Measurements from ENCODE around the gene ZNF562. TPM values are rescaled to one million over a fixed set of nuclear protein-coding genes. Genes with fewer than 3 reads are reported as not detected.
"Not testable (repeated sequence)": the region's sequence is repeated elsewhere in the genome, so short reads cannot be mapped to it uniquely, and the experiment has no call there.

The ZNF562 gene
- total RNA-seq, 1 donor from 2014 or later: 28.4 TPM

GRCh38 chr19:9658769-9659168 lies 16.1 kb downstream of the ZNF562 start:
- DNase-seq (ENCODE audit: low spot score, unreplicated experiment): no peak
- Mint-ChIP-seq H3K27ac (no peak overlapping the region), H3K9me3 (ENCODE audit: low read depth) (peaks cover 8% of the 10 kb centered on the region), H3K4me3 (ENCODE audit: low read depth) (no peak overlapping the region), H3K27me3 (no peaks in the 10 kb centered on the region), H3K4me1 (ENCODE audit: low read depth) (no peaks in the 10 kb centered on the region), H3K36me3 (ENCODE audit: insufficient read depth) (peaks cover 46% of the 10 kb centered on the region)
- no peak for TF ChIP-seq CTCF (IDR thresholded peaks at IDR 0.05; ENCODE audit: unreplicated experiment)

GRCh38 chr19:9653066-9653555 lies 21.8 kb downstream of the ZNF562 start:
- not testable (repeated sequence) for DNase-seq (ENCODE audit: low spot score, unreplicated experiment); H3K4me3 Mint-ChIP-seq (ENCODE audit: low read depth); H3K27ac Mint-ChIP-seq; H3K4me1 Mint-ChIP-seq (ENCODE audit: low read depth); H3K27me3 Mint-ChIP-seq
- peaks cover 36% of the 10 kb centered on the region for H3K9me3 Mint-ChIP-seq (ENCODE audit: low read depth)
- H3K36me3 Mint-ChIP-seq (ENCODE audit: insufficient read depth): peaks cover 84% of the 10 kb centered on the region

GRCh38 chr19:9651464-9651863 lies 23.4 kb downstream of the ZNF562 start:
- peaks cover 32% of the 10 kb centered on the region for H3K9me3 Mint-ChIP-seq (ENCODE audit: low read depth)
- not testable (repeated sequence) for H3K4me3 Mint-ChIP-seq (ENCODE audit: low read depth); DNase-seq (ENCODE audit: low spot score, unreplicated experiment); H3K4me1 Mint-ChIP-seq (ENCODE audit: low read depth); H3K27me3 Mint-ChIP-seq
- H3K36me3 Mint-ChIP-seq (ENCODE audit: insufficient read depth): peaks cover 76% of the 10 kb centered on the region
- H3K27ac Mint-ChIP-seq: peak overlapping the region; percentile 20

GRCh38 chr19:9650345-9650744 lies 24.6 kb downstream of the ZNF562 start:
- Mint-ChIP-seq H3K27ac (no peak overlapping the region), H3K4me3 (ENCODE audit: low read depth) (no peak overlapping the region), H3K9me3 (ENCODE audit: low read depth) (peaks cover 32% of the 10 kb centered on the region)

GRCh38 chr19:9645472-9645871 lies 29.4 kb downstream of the ZNF562 start:
- no peak for TF ChIP-seq CTCF (IDR thresholded peaks at IDR 0.05; ENCODE audit: unreplicated experiment)
- peaks cover 12% of the 10 kb centered on the region for H3K9me3 Mint-ChIP-seq (ENCODE audit: low read depth)
- no peak overlapping the region for H3K27ac Mint-ChIP-seq
- no peaks in the 10 kb centered on the region for H3K4me1 Mint-ChIP-seq (ENCODE audit: low read depth)
- H3K4me3 Mint-ChIP-seq (ENCODE audit: low read depth): no peak overlapping the region
- no peak for DNase-seq (ENCODE audit: low spot score, unreplicated experiment)
- H3K36me3 Mint-ChIP-seq (ENCODE audit: insufficient read depth): peaks cover 53% of the 10 kb centered on the region
- H3K27me3 Mint-ChIP-seq: no peaks in the 10 kb centered on the region

More at GRCh38 chr19:9650345-9650744, 24.6 kb downstream of the ZNF562 start:
- H3K36me3 Mint-ChIP-seq (ENCODE audit: insufficient read depth): peaks cover 75% of the 10 kb centered on the region
- no peaks in the 10 kb centered on the region for H3K27me3 Mint-ChIP-seq
- no peak for TF ChIP-seq CTCF (IDR thresholded peaks at IDR 0.05; ENCODE audit: unreplicated experiment)
- no peaks in the 10 kb centered on the region for H3K4me1 Mint-ChIP-seq (ENCODE audit: low read depth)
- DNase-seq (ENCODE audit: low spot score, unreplicated experiment): no peak

GRCh38 chr19:9644472-9644871 lies 30.4 kb downstream of the ZNF562 start:
- no peaks in the 10 kb centered on the region for H3K4me1 Mint-ChIP-seq (ENCODE audit: low read depth)
- H3K9me3 Mint-ChIP-seq (ENCODE audit: low read depth): peaks cover 7% of the 10 kb centered on the region
- H3K36me3 Mint-ChIP-seq (ENCODE audit: insufficient read depth): peaks cover 49% of the 10 kb centered on the region
- H3K4me3 Mint-ChIP-seq (ENCODE audit: low read depth): no peak overlapping the region
- no peak overlapping the region for H3K27ac Mint-ChIP-seq
- H3K27me3 Mint-ChIP-seq: no peaks in the 10 kb centered on the region
- TF ChIP-seq CTCF (IDR thresholded peaks at IDR 0.05; ENCODE audit: unreplicated experiment): no peak
- no peak for DNase-seq (ENCODE audit: low spot score, unreplicated experiment)
